Globus pallidus (tissue), 1 donor: Measurements from ENCODE around the gene RRAGD.
"Not testable (repeated sequence)": the region's sequence is repeated elsewhere in the genome, so short reads cannot be mapped to it uniquely, and the experiment has no call there.

Experiments
- DNase-seq: peaks from one replicate; pipeline ENCODE4 v3.0.0-alpha.2; 2015; ENCODE audit warnings: low spot score

The RRAGD gene

GRCh38 chr6:89411145-89412070 lies 665 bp downstream of the RRAGD start:
- no peak for DNase-seq

DNA sequence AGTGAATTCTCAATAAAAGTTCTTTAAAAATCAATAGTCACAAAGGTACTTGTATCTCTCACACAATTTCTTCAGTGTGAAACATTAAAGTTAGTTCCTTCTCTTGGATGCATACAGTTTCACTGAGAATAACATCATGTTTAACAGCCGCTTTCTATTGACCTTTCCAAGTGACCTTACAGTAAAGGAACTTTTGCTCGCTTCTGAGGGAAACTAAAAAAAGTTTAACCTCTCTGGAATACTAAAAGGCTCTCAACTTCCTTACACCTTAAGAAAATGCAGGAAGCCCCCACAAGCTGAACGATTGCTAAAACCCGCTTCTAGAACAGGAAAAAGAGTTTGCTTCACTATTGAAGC lies 1.3 kb downstream of the RRAGD start:
- DNase-seq: no peak

- DNase-seq: no peak
These were observed 1.8 kb downstream of the RRAGD start for GRCh38 chr6:89410231-89410761.

- no peak for DNase-seq
These were observed 2.5 kb downstream of the RRAGD start for GRCh38 chr6:89409461-89410035.

DNA sequence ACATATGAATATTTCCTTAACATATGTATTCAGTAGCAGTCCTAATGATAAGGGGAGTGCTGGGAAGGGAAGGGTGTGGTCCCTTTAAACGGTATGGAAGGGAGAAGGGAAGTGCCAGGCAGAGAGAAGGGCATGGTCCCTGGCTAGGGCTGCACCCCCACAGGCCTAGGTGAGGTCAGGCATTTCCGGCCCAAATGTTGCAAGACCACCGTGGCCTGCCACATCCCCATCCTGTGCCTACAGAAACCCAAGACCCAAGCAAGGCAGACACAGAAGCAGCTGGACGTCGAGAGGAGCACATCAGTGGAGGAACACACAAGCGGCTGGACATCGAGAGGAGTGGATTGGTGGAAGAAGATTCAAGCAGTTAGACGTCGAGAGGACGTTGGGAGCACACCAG lies 5.9 kb downstream of the RRAGD start:
- no peak for DNase-seq

DNA sequence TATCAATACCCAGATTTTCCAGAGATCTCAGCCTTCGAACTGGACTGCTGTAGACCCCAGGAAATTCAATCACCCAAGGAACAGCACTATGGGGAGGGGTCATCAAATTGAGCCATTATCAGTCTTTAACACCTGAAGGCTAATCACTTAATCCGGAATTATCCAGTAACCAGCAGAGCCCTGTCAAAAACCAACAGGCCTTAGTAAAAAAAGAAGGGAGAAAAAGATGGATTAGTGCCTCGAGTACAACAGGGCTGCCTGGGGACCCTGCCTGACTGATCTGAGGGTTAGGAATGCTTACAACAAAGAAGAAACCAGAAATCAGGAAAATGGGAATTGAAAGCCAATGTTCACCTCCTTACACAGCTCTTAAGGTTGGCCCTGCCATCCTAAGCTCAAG lies 7.6 kb downstream of the RRAGD start:
- DNase-seq: no peak

GRCh38 chr6:89402776-89403175 lies 9.3 kb downstream of the RRAGD start:
- DNase-seq: no peak

DNA sequence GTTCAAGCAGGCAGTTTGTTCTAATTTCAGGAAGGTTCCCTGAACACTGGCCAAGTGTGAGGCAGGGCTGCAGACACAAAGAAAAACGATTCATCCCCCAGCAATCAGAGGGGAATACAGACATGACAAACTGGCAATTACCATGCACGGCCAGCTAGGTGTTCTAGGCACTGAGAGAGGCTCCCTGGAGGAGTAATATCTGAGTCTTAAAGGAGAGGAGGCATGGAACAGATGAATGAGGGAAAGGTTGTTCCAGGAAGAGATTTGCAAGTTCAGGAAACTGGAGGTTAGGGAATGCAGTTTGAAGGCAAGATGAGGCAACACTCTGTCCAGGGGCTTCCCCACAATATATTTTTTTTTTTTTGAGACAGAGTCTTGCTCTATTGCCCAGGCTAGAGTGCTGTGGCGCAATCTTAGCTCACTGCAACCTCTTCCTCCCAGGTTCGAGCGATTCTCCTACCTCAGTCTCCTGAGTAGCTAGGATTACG lies 11.1 kb downstream of the RRAGD start:
- peak; percentile 35 for DNase-seq

- DNase-seq: no peak
These were observed 12.0 kb downstream of the RRAGD start for GRCh38 chr6:89400050-89400449.

GRCh38 chr6:89398762-89399525 lies 13.1 kb downstream of the RRAGD start:
- no peak for DNase-seq

GRCh38 chr6:89397884-89398283 lies 14.2 kb downstream of the RRAGD start:
- DNase-seq: not testable (repeated sequence)

DNA sequence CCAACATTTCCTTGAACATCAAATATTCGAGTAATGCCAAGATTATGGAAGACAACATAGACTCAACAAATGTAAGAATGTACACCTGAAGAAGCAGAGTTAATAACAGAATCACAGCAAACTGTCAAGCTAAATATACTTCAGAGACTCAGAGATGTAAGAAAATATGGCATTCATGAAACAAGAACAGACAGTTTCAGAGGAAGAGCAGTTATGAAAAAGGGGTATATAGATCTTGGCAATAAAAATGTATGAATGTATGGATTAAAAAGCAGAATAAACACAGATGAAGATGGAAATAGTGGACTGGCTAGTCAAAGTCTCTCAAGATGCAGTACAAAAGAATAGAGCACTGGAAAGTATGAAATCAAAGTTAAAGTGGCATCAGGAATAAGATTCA lies 18.4 kb downstream of the RRAGD start:
- no peak for DNase-seq

DNA sequence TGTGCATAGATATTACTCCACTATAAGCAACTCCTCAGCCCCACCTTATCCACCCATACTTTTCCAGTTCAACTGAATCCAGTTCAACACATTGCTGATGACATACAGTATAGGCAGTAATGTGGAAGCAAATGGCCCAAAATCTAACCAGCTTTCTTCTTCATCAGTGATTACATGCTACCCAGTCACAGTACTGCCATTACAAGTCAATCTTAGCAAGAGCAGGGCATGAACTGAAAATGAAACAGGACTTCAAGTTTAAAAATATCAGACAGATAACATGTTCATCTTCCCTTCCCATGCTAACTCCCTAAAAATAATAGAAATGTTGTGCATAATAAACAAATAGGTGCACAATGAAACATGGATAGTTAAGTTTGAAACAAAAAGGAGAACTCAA lies 19.2 kb downstream of the RRAGD start:
- no peak for DNase-seq

DNA sequence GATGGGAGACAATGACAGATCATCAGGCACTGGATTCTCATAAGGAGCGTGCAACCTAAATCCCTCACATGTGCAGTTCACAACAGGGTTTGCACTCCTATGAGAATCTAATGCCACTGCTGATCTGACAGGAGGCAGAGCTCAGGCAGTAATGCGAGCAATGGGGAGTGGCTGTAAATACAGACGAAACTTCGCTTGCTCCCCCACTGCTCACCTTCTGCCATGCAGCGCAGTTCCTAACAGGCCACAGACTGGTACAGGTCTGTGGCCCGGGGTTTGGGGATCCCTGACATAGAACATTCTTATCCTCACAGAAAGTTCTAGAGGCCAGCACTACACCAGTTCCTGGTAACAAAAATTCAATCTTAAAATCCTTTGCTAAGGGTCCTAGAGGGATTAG lies 23.2 kb downstream of the RRAGD start:
- DNase-seq: no peak

DNA sequence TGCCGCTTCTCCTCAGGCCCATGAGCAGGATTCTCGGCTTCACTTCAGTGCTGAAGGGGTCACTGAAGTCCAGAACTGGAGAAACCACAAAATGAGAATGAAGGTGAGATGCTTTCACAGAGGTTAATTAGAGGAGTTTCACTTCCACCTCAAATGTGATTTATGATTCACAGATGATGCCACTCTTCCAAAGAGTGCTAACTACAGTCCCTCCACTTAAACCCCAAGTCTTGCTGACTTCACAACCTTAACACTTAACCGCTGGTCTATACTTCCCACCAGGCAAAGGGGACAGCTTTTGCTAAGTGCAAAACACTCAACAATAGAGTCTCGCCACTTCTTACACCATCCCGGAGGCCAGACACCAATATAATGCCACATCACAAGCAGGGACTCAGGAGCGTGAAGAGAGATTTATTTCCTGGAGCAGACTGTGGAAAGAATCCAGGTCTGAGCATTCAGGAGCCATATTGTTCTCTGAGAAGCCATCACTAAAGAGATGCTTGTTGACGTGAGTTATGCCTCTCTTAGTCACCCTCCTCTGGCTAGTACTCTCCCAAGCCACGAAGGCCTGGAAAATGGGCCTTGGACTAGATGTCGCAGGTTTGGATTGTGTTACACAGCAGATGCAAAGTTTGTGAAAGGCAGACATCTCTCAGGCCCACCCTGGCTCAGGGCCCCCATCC lies 24.4 kb downstream of the RRAGD start:
- no peak for DNase-seq

DNA sequence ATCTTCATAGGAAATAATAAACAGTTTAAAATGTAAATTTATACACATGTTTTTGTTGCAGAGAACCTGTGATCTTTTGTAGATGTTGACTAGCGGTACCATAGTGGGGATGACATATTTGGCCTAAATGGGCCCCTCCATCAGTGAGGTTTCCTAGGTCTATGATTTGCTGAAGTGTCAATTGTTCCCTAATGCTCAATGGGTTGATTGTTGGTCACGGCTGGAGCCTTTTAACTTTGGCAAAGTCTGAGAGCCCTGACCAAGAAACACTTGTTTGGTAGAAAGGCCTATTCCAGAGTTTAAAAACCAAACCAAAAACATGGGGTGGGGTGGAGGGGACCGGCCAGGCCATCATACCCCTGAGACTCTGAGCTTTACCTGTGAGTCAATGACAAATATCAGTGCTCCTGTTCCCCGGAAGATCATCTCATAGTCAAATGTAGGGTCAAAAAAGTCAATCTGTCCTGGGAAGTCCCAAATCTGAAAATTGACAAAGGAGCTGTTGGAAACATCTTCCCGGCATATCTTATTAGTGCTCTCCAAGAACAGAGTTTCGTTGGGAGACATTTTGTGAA lies 25.1 kb downstream of the RRAGD start:
- peak; percentile 60 for DNase-seq

DNA sequence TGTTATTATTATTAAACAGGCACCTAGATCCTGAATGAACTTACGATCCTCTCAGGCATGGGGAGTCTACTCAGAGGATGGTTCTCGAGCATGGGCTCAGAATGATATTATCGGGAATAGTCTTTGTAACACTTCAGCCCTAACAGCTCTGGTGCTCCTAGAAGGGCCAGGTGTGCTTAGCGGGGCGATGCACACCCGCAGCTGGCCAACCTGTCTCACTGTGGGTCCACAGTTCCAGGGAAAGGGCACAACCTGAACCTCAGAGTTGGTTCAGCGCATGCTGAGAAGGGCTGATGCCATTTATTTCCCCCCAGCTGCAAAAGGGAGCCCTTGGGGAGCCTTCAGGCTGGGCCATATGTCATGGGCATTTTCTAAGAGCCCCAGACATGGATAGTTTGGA lies 26.2 kb downstream of the RRAGD start:
- no peak for DNase-seq

- no peak for DNase-seq
These were observed 26.9 kb downstream of the RRAGD start for GRCh38 chr6:89385156-89385667.

DNA sequence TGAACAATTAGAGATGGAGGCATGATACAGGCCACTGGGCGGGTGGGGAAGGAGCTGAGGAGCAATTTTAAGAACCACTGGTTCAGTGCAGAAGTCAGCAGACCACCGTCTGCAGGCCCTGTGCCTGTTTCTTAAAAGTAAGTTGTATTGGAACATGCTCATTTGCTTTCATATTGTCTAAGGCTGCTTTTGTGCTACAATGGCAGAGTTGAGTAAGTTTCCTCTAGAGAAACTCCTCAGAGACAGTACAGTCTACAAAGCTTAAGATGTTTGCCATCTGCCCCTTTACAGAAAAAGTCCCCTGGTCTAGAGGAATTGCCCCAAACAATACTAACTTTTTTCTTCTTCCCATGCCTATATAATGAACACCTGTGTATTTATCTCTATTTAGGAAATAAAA lies 31.0 kb downstream of the RRAGD start:
- DNase-seq: no peak

DNA sequence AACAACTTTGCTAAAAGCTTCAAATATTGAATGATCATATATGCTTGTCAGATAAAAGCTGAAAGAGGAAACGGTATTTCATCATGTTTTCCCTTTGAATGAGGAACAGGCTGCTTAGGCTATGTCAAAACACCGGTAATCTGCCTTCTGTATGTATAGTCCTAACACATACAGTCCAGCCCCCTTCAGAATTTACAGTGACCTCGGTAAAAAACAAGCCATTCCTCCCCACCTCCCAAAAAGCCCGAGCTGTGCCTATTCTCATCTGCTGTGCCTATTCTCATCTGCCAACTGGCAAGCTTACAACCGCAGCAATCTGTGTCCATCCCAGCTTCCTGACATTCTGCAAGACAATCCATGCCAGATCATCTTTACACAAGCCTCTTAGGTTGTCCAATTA lies 32.8 kb downstream of the RRAGD start:
- no peak for DNase-seq

- DNase-seq: no peak
These were observed 33.4 kb downstream of the RRAGD start for GRCh38 chr6:89378628-89379027.
